HG02763 (cell line): Measurements from ENCODE around the gene KIF15.

ENCODE experiments used
- ATAC-seq: cut with Tn5 transposase; IDR thresholded peaks from one replicate; pipeline ENCODE4 v1.9.1; 2021; ENCODE audit warnings: mild to moderate bottlenecking, moderate library complexity; ENCODE audit not compliant: unreplicated experiment

Gene KIF15

DNA sequence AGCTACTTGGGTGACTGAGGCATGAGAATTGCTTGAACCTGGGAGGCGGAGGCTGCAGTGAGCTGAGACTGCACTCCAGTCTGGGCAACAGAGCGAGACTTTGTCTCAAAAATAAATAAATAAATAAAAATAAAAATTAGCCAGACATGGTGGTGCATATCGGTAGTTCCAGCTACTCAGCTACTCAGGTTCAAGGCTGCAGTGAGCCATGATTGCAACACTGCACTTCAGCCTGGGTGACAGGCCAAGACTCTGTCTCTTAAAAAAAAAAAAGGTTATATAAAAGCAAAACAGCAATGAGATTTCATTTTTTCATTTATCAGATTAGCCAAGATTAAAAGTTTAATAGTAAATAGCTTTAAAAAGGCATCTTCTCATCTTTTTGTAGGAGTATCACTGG lies 115.7 kb downstream of the KIF15 start:
- ATAC-seq = no peak

DNA sequence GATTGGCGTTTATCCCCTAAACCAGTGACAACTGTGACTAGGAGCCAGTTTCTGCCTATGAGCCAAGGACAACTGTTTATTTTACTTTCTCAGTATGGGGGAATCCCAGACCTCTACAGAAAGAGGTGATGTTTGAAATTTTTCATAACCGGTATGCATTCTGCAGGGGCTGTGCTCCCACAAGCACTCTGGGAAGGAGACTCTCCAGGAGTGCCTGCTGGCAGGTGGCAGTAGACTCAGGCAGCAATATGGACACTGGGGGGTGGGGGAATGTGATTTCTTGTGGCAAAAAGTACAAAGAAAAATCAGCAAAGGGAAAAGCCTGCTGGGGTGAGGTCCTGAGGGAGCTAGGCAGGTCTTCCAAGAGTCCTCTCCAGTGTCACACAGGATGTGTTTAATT lies 118.7 kb downstream of the KIF15 start:
- no peak for ATAC-seq

DNA sequence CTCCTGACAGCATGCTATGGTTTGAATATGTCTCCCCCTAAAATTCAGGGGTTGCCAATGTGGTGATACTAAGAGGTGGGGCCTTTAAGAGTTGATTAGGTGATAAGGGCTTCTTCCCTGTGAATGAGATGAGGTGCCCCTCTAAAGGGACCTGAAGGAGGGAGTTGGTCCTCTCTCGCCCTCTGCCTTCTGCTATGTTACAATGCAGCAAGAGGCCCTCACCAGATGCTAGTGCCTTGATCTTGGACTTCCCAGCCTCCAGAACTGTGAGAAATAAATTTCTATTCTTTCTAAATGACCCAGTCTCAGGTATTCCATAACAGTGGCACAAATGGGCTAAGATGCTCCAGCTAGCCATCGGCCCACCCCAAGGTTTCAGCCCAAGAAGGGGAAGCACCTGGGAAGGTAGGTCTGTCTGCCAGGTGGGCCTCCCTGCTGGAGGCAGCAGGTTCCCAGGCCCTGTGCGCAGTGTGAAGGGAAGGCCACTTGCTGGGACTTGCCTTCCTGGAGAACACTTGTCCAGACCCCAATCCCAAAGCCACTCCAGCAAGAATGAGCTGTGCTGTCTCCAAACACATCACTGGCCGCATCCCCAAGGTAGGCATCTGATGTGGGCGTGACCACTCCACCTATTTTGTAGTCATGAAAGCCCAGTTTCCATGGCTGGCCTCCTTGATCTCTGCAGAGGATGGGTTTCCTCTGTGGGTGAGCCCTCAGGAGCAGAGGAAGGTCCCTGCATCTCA lies 121.8 kb downstream of the KIF15 start:
- ATAC-seq = no peak

DNA sequence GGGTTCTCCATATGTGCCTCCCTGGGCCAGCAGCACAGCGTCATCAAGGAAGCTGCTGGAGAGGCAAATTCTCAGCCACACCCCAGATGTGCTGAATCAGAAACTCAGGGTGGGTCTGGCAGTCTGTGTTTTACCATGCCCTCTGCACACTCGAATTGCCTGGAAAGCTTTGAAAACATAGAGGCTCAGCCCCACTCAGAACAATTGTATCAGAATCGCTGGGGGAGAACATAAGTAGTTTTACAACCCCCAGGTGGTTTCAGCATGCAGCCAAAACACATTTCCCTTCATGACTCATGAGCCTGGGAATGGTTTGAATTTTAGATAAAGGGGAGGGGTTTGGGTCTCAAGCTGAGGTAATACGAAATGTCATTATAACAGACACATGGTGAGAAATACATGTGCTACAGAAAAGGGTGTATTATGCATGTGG lies 122.4 kb downstream of the KIF15 start:
- ATAC-seq = no peak

DNA sequence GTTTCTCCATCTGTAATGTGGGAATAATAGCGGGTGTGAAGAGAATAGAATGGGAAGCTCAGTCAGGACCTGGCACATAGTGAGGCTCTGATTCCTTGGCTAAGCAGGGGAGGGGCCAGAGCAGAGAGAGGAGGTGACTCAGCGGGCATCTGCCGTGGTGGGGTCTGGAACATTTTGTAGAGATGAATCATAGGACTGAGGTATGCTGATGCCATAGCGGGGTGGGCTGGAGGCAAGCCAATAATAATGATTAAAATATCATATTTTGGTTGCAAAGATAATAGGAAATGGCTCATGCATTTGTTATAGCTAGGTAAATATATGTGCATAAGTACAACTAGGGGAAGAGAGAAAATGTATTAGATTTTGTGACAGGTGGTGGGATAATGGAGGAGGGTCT lies 124.0 kb downstream of the KIF15 start:
- no peak for ATAC-seq

DNA sequence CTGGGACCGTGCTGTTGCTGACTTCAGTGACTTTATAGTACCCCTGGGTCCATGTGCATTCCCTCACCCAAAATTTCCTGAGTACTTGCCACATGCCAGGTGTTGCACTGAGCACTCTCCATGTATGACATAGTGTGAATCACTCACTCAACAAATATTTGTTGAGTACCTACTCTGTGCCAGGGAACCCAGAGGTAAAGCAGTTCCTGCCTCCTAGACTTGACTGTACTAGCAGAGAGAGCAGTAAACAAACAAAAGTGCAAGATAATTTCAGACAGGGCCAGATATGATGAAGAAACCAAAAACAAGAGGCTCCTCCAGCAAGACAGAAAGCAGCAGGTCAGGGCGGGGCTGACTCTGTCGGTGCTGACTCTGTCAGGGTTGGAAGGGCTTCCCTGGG lies 125.0 kb downstream of the KIF15 start:
- no peak for ATAC-seq

DNA sequence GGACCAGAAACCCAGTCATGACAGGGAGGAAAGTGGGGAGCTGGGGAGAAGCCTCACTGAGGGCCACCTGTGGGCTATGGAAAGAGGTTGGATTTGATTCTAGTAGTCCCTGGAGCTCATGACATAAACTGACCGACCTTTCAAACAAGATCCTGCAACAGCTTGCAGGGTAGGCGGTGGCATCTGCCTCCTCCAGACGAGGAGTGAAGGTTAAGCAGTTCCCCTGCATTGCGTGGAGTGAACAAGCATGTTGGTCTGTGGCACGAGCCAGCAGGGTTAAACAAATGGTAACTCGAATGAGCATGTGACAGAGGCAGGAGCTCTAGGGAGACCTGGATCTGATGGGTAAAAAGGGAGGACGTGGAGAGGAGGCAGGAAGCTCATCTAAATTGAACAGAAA lies 125.5 kb downstream of the KIF15 start:
- no peak for ATAC-seq

DNA sequence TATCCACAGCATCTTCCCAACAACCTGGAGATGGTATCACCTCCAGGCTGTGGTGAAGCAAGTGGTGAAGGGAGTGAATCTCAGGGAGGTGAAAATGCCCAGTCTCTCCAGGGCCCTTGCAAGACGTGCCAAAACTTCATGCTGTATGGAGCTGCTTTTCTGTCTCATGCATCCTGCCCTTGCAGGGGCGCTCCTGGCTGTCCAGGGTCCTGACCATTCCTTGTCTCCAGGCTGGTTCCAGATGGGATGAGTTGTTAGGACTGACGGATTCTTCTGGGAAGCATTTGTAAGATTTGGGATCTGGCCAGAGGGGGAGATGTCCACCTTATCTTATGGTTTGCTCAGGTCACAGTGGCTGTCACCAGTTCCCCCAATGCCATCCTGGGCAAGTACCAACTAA lies 128.7 kb downstream of the KIF15 start:
- ATAC-seq = no peak

DNA sequence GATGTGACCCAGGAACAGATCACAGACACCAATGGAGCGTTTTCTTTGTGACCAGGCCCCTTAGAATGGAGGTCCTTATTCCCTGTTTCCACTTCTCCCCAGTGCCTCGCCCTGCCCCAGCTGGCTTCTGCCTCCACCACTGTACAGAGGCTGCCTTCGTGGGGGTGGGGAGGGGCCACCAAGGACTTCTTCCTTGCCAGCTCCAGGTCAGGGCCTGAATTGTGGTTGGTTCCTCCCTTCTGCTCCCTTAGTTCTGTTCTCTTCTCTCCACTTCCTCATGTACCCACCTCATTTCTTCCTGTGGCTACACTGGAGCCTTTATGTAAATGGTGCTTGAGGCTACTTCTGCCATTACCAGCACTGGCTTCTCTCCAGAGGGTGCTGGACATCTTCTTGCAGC lies 129.3 kb downstream of the KIF15 start:
- no peak for ATAC-seq

DNA sequence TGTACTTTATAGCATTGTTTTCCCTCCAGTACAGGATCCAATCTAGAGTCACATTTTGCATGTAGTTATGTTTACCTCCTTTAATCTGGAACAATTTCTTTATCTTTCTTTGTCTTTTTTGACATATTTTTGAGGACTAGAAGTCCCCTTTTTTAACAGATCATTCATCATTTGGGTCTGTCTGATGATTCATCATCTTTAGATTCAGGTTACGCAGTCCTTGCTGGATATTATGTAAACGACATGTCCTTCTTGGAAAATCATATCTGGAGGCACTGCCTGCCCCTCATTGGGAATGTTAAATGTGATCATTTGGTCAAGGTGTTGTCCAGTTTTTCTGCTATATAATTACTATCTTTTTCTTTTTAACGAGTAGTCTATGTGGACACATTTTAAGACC lies 131.1 kb downstream of the KIF15 start:
- ATAC-seq = no peak

DNA sequence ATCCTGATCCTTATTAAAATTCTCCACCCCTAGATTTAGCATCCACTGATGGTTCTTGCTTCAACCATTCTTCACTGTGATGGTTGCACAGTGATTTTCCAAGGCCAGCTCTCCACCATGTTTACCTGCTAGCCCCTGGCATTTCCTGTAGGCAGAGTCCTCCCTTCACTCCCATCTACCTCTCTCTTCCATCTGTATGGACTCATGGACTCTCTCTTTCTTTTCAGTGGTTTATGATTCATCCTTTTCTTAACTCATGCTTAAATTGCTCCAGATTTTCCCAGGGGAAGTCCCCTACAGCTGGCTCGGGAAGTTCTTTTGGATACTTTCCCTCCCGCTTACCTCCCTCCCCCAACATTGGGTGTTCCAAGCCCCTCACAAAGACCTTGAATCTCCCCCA lies 131.5 kb downstream of the KIF15 start:
- ATAC-seq = no peak

DNA sequence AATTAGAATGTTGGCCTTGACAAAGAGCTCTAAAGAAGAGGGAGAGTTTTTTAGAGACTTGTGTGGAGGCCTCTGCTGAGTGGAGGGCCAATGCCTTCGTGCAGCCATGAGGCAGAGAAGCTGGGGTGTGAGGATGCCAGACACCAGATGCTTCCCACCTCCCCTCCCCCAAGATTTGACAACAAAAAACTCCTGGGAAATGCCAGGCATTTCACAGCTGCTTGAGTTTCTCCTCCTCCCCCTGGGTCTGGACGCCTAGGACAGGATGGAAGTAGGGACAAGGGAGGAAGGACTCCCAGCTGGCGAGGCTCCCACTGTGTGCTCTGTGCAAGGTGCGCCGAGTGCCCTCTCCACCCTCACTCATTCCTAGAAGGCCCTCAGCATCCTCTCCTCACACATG lies 132.9 kb downstream of the KIF15 start:
- ATAC-seq = no peak

DNA sequence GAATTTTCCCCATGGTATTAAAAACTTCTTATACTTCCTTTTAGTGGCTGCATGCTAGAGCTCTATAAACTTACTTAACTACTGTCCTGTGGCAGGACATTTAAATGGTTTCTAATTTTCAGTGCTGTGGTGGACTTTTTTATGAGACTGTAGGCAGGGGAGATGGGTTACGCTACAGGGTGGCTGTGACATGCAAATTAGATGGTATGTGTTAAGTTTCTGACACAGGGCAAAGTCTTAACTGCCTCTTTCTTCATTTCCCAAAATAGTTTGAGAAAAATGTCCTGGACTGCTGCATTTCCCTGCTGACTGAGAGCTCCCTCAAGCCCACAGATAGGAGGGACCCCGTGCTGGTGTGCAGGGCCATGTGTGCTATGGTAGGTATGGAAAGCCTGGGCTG lies 134.8 kb downstream of the KIF15 start:
- ATAC-seq = no peak

DNA sequence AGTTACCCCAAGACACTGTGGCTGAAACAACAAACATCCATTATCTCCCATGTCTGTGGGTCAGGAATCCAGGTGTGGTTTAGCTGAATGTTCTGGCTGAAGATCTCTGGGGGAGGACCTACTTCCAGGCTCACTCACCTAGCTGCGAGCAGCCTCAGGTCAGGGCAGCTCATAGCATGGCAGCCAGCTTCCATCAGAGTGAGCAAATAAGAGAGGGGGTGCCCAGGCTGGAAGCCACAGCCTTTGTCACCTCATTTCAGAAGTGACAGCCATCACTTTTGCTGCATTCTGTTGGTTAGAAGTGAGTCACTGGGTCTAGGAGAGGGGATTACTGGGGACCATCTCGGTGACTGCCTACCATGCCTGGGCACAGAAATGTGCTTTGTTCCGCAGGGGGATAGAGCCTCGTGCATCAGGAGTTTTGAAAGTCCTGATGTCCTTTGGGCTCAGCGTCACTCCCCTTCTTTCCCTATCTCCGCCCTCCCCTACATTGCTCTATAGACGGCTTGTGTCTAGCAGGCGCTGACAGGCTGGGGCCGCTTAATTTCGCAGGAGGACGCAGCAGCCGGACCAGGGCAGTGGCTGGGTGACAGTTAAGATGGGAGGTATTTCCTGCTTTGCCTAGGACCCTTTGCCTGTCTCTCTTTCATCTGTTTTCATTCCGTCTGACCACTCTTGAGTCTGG lies 138.2 kb downstream of the KIF15 start:
- no peak for ATAC-seq

DNA sequence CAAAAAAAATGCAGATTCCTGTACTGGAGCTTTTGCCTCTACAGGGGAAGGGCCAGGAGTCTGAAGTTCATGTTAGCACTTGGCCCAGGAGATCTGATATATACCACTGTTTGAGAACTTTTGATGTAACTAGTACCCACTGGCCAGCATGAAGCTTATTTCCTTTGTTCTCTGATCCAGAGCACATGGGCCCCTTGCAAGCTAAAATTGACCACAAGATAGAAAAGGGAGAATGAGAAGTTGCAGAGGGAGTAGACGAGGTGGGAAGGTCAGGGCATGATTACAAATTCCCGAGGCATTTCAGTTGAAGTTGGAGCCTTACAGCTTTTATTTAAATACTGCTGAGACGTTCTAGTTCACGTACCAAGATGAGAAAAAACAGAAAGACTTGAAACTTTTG lies 141.0 kb downstream of the KIF15 start:
- ATAC-seq = no peak
